GM15510 (cell line): ENCODE results near the gene TUT4.
A peak's percentile ranks its signal among the peaks of the same experiment; 100 is the strongest.

Experiments
- POLR2A ChIP-seq: IDR thresholded peaks from 3 replicates; pipeline ENCODE4 v1.6.1; 2011; ENCODE audit warnings: borderline replicate concordance; ENCODE audit not compliant: insufficient read length; ENCODE audit errors: extremely low read depth

The TUT4 gene

GRCh38 chr1:52552505-52553361 is at the start of gene TUT4:
TUT4 (minus strand) TSS chr1:52553092; CDS start chr1:52526280, 26,812 bp downstream.
- peak; percentile 38 for TF ChIP-seq POLR2A

GRCh38 chr1:52601991-52602855 is 49.3 kb upstream of the TUT4 start, which contains the start of gene GPX7:
GPX7 (plus strand) TSS chr1:52602371; CDS start chr1:52602410, 39 bp downstream.
- peak; percentile 37 for TF ChIP-seq POLR2A

GRCh38 chr1:52601519-52601918 is 48.6 kb upstream of the TUT4 start:
- no peak for TF ChIP-seq POLR2A

DNA sequence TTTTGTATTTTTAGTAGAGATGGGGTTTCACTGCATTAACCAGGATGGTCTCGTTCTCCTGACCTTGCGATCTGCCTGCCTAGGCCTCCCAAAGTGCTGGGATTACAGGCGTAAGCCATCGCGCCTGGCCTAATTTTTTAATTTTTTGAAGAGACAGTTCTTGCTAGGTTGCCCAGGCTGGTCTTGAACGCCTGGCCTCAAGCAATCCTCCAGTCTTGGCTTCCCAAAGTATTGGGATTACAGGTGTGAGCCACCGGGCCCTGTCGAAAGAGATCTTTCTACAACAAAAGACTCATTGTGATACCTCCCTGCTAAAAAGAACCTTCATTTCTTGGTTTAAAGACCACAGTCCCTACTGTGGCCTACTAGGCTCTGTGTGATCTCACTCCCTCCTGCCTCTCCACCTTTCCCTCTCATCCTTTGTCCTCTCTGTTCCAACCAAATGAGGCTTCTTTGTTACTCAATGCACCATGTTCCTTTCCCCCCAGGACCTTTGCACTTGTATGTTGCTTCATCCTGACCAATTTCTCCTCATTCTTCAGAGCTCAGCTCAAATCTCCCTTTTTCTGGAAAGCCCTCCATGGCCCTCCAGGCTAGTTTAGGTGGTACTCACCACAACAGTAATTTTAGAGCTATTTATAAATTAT is 47.8 kb upstream of the TUT4 start:
- no peak for TF ChIP-seq POLR2A

GRCh38 chr1:52599236-52599635 is 46.3 kb upstream of the TUT4 start:
- no peak for TF ChIP-seq POLR2A

- TF ChIP-seq POLR2A: no peak
These were observed 45.8 kb upstream of the TUT4 start for GRCh38 chr1:52598729-52599128.

DNA sequence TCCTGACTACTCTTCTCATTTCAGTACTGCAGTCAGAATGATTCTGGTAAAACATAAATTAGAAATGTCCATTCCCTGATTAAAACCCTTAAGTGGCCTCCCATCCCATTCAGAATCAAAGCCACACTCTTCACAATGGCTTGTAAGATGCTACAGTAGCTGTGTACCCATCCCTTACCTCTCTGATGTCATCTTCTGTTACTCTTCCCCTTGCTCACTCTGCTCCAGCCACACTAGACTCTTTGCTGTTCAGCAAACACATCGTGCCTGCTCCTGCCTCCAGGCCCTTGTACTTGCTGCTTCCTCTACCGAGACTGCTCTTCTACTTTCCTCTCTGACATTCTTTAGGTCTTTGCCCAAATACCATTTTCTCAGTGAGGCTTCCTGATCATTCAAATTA is 45.0 kb upstream of the TUT4 start:
- TF ChIP-seq POLR2A: no peak

- no peak for TF ChIP-seq POLR2A
These were observed 42.2 kb upstream of the TUT4 start for GRCh38 chr1:52595061-52595460.

GRCh38 chr1:52593495-52593894 is 40.6 kb upstream of the TUT4 start:
- no peak for TF ChIP-seq POLR2A

DNA sequence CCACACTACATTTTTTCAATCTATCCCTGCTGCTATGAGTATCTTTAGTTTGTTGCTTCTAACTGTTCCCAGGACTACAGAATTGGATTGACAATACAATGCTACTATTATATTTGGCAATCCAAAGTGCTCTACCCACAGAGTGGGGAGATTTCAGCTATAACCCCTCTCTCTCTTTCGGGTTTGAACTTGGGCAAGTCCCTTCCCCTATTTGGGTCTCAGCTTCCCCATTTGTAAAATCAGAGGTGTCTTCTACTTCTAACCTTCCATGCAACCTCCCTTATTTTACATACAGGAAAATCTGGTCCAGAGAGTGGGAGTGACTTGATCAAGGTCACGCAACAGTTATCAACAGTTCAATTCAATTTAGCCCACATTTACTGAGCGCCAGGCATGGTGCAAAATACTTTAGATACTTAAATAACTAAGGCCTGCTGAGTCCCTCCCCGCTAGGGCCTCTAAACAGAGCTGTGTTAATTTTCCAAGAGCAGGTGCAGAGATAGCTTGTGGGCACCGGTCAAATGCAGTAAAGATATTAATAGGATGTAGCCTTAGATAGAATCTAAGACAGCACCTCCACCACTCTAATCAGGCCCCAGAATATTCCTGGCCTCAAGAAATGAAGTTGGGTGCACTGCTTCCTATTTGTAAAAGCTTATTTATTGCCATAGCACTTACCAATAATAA is 39.9 kb upstream of the TUT4 start:
- no peak for TF ChIP-seq POLR2A

- no peak for TF ChIP-seq POLR2A
These were observed 37.4 kb upstream of the TUT4 start for GRCh38 chr1:52590266-52590665.

DNA sequence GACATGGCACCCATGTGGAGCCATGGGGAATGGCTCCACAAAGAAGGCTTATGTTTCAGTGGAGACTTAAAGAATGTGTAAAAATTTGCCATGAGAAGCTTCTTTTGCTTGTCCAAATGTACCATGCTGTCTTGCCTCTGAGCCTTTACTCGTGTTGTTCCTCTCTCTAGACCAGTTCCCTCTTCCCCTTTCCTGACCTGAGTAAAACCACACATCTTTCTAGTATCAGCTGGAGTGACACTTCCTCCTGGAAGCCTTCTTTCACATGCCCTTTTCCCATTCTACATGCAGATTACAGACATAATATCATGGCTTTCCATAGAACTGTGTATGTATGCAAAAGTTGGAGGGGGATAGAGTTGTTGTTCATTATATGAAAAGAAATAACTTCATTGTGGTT is 35.6 kb upstream of the TUT4 start:
- TF ChIP-seq POLR2A: no peak

DNA sequence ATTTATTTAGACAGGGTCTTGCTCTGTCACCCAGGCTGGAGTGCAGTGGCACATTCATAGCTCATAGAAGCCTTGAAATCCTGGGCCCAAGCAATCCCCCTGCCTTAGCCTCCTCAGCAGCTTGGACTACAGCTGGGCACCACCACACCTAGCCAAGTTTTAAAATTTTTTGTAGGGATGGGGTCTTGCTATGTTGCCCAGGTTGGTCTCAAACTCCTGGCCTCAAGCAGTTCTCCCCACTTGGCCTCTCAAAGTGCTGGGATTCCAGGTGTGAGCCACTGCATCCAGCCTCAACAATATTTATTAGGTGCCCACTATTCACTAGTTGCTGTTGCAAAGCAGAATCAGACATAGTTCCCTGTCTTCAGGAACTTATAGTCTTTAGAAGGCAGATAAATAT is 35.1 kb upstream of the TUT4 start:
- no peak for TF ChIP-seq POLR2A

DNA sequence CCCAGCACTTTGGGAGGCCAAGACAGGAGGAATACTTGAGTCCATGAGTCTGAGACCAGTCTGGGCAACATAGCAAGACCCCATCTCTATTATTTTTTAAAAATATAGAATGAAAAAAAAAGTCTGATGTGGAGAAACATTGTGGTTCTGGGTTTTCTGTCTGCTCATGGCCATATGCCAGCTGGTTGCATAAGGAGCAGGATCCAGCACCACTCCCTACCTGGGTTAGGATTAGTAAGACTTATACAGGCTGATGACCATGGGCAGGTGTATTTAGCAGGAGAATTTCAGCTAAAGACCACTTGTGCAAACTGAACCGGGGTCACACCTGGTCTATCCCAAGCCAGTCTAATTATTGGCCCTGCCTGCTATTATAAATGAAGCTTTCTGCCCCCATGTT is 32.6 kb upstream of the TUT4 start:
- TF ChIP-seq POLR2A: no peak
